Hepatocyte (in vitro differentiated cells): Measurements from ENCODE around the gene MAP3K6.

Experiments
- EZH2 ChIP-seq: fragments of 200-600 bp; sonication (generic); IDR thresholded peaks from 2 replicates; pipeline ENCODE4 v1.6.1; 2016; ENCODE audit warnings: antibody characterized with exemption, mild to moderate bottlenecking, borderline replicate concordance
- EZH2phosphoT487 ChIP-seq: fragments of 200-600 bp; sonication (generic); IDR thresholded peaks from one replicate; pipeline ENCODE4 v1.6.1; 2018; ENCODE audit warnings: antibody characterized with exemption, mild to moderate bottlenecking, low read depth, moderate library complexity; ENCODE audit not compliant: unreplicated experiment, severe bottlenecking
- TF ChIP-seq, protein P1 (sequence below): fragments of 200-600 bp; sonication (generic); IDR thresholded peaks from 2 replicates; pipeline ENCODE4 v1.5.1; 2016; ENCODE audit warnings: antibody characterized with exemption, mild to moderate bottlenecking; ENCODE audit not compliant: poor library complexity

DNA sequence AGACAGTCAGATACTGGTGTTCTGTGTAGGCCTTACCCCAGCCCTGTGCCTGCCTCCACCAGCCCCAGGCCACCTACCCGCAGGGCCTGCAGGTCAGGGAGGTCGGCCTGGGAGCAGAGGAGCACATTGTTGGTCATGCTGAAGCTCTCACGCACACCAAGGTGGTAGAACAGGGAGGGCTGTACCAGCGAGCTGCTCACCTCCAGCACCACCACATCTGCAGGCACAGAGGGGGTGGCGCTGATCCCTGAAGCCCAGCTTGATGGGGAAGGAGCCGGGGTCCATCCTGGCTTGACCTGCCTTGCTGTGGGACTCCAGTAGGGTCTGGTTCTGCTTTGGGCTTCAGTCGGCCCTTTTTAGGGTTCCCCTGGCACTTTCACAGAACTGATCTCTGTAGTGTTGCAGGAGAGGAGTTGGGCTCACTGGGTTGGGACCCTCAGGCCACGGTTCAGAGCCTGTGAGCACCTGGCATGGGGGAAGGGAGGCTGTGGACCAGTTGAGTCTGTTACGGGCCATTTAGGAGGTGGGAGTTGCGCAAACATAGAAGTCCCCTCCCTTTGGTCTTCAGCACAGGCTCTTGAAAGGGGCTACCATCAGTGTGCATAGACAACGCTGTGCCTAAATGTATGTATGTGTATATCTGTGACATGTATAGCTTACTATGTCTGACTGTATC, 1.9 kb downstream of the MAP3K6 start:
- TF ChIP-seq, protein P1, sequence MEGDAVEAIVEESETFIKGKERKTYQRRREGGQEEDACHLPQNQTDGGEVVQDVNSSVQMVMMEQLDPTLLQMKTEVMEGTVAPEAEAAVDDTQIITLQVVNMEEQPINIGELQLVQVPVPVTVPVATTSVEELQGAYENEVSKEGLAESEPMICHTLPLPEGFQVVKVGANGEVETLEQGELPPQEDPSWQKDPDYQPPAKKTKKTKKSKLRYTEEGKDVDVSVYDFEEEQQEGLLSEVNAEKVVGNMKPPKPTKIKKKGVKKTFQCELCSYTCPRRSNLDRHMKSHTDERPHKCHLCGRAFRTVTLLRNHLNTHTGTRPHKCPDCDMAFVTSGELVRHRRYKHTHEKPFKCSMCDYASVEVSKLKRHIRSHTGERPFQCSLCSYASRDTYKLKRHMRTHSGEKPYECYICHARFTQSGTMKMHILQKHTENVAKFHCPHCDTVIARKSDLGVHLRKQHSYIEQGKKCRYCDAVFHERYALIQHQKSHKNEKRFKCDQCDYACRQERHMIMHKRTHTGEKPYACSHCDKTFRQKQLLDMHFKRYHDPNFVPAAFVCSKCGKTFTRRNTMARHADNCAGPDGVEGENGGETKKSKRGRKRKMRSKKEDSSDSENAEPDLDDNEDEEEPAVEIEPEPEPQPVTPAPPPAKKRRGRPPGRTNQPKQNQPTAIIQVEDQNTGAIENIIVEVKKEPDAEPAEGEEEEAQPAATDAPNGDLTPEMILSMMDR: no peak
- TF ChIP-seq EZH2phosphoT487 (no peak), EZH2 (no peak)
